H1 (cell line): ENCODE results near the gene SLC5A7. TPM values are rescaled to one million over a fixed set of nuclear protein-coding genes. Genes with fewer than 3 reads are reported as not detected.

ENCODE experiments used
- BCL11A ChIP-seq, 2 experiments: IDR thresholded peaks; one replicate each; pipeline ENCODE4 v1.6.1; 2011; ENCODE audit warnings: low read depth in 2 of 2, low read length in 2 of 2, mild to moderate bottlenecking in 2 of 2
- KDM4A ChIP-seq: IDR thresholded peaks from one replicate; pipeline ENCODE4 v1.7.1; 2012; ENCODE audit warnings: low read depth, mild to moderate bottlenecking, moderate library complexity, low read length, inconsistent platforms; ENCODE audit not compliant: severe bottlenecking
- NANOG ChIP-seq: IDR thresholded peaks from 2 replicates; pipeline ENCODE4 v1.6.1; 2011; ENCODE audit warnings: low read length, low read depth, mild to moderate bottlenecking, inconsistent platforms; ENCODE audit not compliant: insufficient read depth, poor library complexity, severe bottlenecking
- polyA plus RNA-seq, 7 experiments: library from polyadenylated mRNA; depleted of rRNA in 3 of 7; stranded (reverse) in 5 of 7; unstranded in 2 of 7; fragments of >200 nt in 5 of 7; fragments of 200-250 nt in 2 of 7; gene quantifications; 1 replicate in 5 of 7; 2 replicates in 1 of 7; 4 replicates in 1 of 7; pipeline versions ENCODE4 v1.2.1 to v1.2.3, GENCODE V29; 2011 to 2013; ENCODE audit warnings: missing spikeins in 2 of 7, mixed read lengths in 2 of 7
- total RNA-seq: library from RNA; stranded (reverse); fragmentation: NEBNext Ultra II Directional; extraction: Animal tissue kit (Norgen Biotek cat#: 25700); gene quantifications from 2 replicates; pipeline ENCODE4 v1.2.1, GENCODE V29; 2021
- TF ChIP-seq, protein P1 (sequence below): fragments of 300-600 bp; sonication (generic); IDR thresholded peaks from 2 replicates; pipeline ENCODE4 v1.7.1; 2012; ENCODE audit warnings: low read length, moderate library complexity, mild to moderate bottlenecking, inconsistent platforms; ENCODE audit not compliant: insufficient replicate concordance

SLC5A7 gene
- total and polyA plus RNA-seq, 2 of the 8 experiments (the other 6 are each of a cell fraction or from before 2014, with no cell fraction given) = 0.15 to 0.30 TPM

- TF ChIP-seq, protein P1, sequence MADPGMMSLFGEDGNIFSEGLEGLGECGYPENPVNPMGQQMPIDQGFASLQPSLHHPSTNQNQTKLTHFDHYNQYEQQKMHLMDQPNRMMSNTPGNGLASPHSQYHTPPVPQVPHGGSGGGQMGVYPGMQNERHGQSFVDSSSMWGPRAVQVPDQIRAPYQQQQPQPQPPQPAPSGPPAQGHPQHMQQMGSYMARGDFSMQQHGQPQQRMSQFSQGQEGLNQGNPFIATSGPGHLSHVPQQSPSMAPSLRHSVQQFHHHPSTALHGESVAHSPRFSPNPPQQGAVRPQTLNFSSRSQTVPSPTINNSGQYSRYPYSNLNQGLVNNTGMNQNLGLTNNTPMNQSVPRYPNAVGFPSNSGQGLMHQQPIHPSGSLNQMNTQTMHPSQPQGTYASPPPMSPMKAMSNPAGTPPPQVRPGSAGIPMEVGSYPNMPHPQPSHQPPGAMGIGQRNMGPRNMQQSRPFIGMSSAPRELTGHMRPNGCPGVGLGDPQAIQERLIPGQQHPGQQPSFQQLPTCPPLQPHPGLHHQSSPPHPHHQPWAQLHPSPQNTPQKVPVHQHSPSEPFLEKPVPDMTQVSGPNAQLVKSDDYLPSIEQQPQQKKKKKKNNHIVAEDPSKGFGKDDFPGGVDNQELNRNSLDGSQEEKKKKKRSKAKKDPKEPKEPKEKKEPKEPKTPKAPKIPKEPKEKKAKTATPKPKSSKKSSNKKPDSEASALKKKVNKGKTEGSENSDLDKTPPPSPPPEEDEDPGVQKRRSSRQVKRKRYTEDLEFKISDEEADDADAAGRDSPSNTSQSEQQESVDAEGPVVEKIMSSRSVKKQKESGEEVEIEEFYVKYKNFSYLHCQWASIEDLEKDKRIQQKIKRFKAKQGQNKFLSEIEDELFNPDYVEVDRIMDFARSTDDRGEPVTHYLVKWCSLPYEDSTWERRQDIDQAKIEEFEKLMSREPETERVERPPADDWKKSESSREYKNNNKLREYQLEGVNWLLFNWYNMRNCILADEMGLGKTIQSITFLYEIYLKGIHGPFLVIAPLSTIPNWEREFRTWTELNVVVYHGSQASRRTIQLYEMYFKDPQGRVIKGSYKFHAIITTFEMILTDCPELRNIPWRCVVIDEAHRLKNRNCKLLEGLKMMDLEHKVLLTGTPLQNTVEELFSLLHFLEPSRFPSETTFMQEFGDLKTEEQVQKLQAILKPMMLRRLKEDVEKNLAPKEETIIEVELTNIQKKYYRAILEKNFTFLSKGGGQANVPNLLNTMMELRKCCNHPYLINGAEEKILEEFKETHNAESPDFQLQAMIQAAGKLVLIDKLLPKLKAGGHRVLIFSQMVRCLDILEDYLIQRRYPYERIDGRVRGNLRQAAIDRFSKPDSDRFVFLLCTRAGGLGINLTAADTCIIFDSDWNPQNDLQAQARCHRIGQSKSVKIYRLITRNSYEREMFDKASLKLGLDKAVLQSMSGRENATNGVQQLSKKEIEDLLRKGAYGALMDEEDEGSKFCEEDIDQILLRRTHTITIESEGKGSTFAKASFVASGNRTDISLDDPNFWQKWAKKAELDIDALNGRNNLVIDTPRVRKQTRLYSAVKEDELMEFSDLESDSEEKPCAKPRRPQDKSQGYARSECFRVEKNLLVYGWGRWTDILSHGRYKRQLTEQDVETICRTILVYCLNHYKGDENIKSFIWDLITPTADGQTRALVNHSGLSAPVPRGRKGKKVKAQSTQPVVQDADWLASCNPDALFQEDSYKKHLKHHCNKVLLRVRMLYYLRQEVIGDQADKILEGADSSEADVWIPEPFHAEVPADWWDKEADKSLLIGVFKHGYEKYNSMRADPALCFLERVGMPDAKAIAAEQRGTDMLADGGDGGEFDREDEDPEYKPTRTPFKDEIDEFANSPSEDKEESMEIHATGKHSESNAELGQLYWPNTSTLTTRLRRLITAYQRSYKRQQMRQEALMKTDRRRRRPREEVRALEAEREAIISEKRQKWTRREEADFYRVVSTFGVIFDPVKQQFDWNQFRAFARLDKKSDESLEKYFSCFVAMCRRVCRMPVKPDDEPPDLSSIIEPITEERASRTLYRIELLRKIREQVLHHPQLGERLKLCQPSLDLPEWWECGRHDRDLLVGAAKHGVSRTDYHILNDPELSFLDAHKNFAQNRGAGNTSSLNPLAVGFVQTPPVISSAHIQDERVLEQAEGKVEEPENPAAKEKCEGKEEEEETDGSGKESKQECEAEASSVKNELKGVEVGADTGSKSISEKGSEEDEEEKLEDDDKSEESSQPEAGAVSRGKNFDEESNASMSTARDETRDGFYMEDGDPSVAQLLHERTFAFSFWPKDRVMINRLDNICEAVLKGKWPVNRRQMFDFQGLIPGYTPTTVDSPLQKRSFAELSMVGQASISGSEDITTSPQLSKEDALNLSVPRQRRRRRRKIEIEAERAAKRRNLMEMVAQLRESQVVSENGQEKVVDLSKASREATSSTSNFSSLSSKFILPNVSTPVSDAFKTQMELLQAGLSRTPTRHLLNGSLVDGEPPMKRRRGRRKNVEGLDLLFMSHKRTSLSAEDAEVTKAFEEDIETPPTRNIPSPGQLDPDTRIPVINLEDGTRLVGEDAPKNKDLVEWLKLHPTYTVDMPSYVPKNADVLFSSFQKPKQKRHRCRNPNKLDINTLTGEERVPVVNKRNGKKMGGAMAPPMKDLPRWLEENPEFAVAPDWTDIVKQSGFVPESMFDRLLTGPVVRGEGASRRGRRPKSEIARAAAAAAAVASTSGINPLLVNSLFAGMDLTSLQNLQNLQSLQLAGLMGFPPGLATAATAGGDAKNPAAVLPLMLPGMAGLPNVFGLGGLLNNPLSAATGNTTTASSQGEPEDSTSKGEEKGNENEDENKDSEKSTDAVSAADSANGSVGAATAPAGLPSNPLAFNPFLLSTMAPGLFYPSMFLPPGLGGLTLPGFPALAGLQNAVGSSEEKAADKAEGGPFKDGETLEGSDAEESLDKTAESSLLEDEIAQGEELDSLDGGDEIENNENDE = no peak
- TF ChIP-seq NANOG (no peak), BCL11A (IDR thresholded peaks at IDR 0.05; ENCODE audit: low read depth in 2 of 2, low read length in 2 of 2) (no peak), KDM4A (no peak)
- TF ChIP-seq, all 59 proteins: peak for 0
These were observed 75.2 kb downstream of the SLC5A7 start (continued) for GRCh38 chr2:108061439-108062042.
